Muscle of back (tissue), 11 donors: Measurements from ENCODE around the gene HOXA3. TPM values are rescaled to one million over a fixed set of nuclear protein-coding genes. Genes with fewer than 3 reads are reported as not detected.

ENCODE experiments used
- DNase-seq, 3 donors: peaks; one replicate each; pipeline versions ENCODE4 v3.0.0 to v3.0.0-alpha.2; 2013
- polyA plus RNA-seq, 10 donors: library from polyadenylated mRNA; unstranded; fragments of 120-200 nt; gene quantifications; one replicate each; pipeline ENCODE4 v1.2.1, GENCODE V29; 2013; ENCODE audit not compliant: insufficient read length in 10 of 10

HOXA3 gene
- polyA plus RNA-seq, 10 donors: 7.1 to 20.2 (median 13.8) TPM

DNA sequence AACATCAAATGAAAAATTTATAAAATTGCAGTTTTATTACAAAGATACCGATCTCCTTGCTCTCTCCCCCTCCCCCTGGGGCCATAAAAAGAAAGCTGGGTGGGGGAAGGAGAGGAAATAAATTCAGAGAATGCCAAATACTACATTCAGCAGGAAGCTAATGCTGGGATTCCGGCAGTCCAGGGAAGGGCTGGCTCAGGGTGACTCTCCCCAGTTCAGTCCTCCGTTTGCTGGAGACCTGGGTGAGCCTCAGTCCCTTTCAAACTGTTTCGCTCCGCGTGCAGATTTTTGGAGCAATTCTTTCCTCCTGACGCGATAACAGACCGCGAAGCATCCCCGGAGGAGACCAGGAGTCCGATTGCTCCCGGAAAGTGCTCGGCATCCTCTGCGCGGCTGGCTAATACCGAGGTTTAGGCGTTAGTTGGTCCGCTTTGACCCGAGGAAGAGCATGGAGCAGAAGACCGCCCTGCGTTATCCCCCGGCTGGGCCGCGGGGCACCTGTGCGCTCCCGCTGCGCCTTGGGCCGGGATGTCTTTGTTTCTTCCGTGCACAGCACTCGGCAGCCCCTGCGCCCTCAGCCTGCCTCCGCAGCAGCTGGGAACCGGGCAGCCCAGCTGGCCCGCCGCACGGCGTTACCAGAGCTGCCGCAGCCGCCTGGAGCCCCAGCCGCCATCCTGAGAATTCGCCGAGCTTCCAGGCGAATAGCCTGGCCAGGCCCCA is 46.0 kb downstream of the HOXA3 start:
- DNase-seq: peak in 2 of 3 donors; percentile 60 to 83

DNA sequence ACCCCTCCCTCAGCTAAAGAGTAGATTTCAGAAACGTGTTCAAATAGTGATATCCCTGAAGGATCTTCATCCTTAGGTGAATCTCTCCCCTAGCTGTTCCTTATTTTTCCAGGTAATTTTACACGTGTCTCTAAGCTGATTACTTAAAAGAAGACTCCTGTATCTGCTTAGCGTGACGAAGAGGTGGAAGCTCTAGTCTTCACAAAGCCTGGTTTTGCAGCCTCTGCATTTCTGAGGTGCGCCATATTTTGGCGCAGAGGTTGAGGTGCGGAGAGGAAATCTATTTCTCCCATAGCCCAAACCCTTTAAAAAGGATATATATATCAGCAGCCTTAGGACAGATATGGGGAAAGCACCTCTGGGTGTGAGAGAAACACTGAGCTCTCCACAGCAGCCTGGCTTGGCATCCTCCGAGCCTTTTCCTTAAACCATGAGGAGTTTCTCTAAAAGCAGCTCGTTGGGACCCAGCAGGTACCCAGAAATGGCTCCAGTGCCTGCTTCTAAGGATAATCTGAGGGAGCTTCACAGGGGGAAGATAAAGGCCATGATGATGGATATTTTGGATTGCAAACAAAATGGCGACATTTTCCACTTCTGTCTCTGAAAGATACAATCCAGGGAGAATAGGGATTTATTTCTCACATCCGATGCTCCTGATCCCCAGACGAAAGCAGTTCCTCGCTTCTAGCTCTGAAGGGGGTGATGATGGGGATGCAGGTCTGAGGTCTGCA is 46.9 kb downstream of the HOXA3 start:
- peak in 2 of 3 donors; percentile 45 to 47 for DNase-seq

DNA sequence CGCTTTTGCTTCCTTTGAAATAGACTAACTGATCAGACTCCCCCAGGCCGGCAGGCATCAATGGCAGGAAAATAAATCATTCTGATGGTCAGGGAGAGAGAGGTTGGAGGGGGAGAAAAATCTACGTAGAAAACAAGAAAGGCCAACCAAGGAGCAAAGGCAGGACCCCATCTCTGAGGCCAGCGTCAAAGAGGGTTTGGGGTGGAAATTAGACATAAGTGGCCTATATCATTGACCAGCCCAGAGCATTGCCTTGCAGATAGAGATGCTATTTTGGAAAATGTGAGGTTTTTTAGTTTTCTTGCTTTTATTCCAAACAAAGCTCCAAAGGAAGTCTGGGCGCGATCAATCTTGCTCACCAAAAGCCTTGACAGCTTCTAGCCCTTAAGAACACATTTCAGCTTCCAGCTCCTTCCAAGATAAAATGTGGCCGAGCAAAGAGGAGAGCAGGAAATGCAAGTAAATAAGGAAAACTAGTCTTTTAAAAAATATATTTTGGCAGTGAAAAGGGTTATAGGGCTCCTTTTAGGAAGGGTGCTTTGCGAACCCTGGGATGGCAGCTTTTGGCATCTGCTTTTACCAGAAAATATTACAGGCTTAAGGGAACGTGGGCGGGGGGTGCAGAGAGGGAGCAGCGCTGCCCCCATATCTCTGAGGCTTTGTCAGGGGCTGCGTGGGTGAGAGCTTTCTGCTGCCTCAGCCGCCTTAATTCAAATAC is 47.9 kb downstream of the HOXA3 start:
- peak in 2 of 3 donors; percentile 71 to 80 for DNase-seq

DNA sequence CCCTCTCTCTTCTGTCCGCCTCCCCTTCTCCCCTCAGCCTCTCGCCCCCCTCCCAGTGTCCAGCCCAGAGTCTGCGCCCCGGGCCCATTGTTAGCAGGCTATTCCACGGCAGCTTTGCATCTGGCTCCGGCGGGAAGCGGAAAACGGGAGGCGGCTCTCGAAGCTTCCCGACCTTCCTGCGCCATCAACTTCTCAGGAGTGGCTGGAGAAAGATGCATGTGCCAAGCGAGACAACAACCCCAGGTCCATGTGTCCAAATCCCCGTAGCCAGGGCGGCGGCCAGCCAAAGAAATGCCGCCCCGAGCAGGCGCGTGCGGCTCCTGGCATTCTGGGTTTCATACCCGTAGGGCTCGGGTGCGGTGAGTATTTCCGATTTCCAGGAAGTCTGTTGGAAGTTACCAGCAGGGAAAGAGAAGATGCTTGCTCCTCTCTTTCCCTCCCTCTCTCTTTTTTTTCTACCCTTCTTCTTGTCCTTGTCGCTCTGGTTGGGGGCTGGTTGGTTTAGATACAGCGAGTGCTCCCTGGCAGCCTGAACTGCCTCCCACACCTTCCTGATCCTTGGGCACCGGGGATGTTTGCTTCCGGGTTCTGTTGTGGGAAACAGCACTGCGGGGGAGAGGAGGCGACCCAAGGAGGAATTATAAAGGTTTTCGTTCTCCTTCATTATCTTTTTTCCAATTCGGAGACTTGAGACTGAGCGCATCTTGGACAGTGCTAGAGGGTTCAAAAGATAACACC is 48.7 kb downstream of the HOXA3 start:
- peak in 2 of 3 donors; percentile 45 to 65 for DNase-seq

DNA sequence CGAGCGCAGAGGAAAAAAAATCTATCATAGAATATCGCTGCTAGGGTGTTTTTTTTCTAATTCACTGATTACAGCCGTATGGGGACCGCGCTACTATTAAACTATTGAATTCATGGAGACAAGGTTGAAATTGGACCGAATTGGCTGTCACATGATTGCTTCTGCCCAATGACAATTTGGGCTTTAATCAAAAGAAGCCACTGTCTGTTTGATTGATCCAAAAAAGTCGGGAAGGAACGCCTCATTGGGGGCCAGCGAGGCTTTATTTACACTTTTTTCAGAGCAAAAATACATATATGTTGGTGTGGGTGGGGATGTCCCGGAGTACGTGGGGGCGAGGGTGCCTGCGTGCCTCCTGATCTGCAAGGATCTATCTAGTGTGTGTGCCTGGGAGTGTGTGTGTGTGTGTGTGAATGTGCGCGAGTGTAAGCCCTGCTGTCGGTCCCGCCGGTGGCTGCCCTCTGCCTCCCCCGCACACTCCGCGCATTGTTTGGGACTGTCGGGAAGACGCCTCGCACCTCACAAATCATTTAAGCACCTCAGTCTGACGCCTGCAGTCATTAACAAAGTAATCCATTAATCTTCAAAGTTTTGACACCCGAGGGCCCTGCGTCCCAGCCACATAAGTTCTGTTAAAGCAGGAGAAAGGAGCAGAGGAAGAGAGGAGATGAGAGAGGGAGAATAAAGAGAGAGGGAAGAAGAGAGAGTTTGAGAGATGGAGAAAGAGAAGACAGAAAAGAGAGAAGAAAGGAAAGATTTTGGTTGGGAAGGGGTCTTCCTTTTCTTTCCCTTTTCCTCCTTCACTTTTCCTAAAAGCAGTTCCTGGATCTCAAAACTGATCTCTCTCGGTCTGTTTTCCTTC is 49.6 kb downstream of the HOXA3 start, which contains the start of gene HOXA2:
Gene HOXA2 (minus strand): TSS at position 103 of the 862 bp plus-strand sequence. CDS start 183 bp downstream, outside the sequence.
- DNase-seq: peak in 2 of 3 donors; percentile 70 to 76

DNA sequence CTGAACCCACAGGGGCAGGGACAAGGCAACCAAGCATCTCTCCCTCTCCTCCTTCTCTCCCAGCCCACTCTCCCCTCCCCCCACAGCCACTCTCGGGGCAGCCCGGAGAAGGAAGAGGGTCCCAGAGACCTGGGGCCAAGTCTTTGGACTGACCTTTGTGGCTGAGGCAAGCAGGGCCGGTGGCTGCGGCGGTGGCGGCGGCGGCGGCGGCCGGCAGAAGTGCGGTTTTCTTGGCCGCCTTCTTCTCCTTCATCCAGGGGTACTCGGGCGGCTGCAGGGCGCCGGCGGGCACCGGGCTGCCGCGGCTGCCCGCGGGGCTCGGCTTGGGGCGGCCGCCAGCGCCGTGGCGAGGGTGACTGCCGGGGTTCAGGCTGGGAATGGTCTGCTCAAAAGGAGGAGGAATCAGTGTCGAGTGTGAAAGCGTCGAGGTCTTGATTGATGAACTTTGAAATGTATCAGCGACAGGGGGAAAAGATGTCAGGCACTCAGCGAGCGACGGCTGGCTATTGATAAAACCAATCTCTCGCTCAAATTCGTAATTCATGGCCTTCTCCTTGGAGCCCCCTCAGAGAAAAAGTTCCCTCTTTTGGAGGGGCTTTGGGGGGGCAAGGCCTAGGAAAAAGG is 50.3 kb downstream of the HOXA3 start:
- DNase-seq: peak in 1 of 3 donors; percentile 49

DNA sequence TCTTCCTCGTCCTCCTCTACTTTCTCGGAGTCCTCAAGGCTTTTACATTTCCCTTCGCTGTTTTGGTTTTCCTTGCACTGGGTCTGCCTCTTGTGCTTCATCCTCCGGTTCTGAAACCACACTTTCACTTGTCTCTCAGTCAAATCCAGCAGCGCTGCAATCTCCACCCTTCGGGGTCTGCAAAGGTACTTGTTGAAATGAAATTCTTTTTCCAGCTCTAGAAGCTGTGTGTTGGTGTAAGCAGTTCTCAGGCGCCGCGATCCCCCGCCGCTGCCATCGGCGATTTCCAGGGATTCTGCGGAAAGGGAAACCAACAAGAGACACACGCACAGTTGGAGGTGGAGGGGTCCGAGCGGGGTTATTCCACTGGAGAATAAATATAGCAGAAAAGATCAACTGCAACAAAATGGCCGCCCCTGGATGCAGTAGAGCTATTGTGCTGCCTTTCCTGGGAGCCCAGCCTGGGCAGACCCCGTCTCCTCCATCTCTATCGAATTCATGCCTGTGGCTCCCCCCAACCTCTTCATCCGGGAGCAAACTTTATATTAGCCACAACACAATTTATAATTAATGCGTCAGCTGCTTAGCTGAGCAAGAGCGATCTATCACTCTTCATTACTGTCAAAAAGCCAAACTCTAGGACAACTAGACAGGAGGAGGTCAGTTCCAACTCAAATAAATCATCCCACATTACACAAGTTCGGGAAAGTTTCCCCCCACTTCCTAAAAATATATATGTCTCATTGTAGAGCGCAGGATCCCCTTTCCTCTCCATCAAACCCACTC is 51.0 kb downstream of the HOXA3 start:
- peak in 2 of 3 donors; percentile 70 to 78 for DNase-seq

DNA sequence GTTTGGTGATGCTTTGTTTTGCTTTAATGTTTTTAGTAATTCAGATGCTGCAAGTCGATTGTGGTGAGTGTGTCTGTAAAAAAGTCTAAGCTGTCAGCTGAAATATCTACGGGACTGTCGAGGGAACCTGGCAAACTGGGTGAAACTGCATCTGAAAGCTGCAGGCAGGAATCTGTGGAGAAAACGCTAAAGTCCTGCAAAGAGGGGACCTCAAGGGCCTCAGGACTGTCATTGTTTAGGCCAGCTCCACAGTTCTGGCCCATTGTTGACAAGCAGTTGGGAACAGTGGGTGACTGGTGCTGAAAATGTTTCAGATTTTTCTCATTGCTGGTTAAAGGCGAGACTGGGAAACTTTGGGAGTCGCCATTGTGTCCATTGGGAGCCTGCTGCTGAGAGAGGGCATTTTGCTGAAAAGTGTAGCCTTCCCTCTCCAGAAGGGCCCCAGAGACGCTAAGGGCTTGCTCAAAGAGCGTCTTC is 51.7 kb downstream of the HOXA3 start:
- peak in 1 of 3 donors; percentile 63 for DNase-seq

DNA sequence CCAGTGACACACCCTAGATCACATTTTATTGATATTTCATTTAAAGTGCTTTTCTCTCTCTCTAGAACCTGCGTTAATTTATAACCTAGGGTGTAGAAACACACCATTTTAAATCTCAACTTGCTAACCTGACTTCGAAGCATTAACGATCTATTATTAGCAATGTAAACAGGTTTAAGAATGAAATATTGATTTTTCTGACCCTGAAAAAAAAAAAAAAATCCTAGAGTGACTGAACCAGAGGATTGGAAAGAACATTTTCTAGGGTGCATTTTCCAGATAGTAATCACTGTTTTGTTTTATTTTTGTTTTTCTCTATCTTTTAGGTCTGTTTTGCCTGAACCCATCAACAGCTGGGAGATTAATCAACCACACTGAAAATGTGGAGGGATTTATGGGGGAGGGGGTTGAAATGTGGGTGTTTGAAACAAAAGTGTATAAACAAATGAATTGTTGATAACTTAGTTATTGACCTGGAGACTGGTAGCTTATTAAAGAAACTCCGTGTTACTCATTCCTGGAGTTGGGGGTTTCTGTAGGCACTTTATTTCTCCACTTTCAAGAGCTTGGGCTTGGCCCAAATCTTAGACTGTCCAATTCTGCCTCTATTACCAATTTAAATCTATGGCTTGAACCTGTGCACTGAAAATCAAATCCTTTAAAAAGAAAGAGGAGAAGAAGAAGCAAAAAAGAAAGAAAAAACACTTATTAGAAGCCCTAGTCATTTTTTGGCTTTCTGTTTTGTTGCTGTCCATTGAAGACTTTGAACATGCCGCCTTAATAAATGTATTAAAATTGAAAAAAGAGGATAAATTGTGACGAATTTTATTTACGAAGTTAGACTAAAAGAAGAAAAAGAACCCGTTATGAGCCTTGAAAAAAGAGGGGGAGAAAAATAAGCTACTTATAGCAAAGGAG is 52.7 kb downstream of the HOXA3 start:
- DNase-seq: peak in 2 of 3 donors; percentile 38 to 39

DNA sequence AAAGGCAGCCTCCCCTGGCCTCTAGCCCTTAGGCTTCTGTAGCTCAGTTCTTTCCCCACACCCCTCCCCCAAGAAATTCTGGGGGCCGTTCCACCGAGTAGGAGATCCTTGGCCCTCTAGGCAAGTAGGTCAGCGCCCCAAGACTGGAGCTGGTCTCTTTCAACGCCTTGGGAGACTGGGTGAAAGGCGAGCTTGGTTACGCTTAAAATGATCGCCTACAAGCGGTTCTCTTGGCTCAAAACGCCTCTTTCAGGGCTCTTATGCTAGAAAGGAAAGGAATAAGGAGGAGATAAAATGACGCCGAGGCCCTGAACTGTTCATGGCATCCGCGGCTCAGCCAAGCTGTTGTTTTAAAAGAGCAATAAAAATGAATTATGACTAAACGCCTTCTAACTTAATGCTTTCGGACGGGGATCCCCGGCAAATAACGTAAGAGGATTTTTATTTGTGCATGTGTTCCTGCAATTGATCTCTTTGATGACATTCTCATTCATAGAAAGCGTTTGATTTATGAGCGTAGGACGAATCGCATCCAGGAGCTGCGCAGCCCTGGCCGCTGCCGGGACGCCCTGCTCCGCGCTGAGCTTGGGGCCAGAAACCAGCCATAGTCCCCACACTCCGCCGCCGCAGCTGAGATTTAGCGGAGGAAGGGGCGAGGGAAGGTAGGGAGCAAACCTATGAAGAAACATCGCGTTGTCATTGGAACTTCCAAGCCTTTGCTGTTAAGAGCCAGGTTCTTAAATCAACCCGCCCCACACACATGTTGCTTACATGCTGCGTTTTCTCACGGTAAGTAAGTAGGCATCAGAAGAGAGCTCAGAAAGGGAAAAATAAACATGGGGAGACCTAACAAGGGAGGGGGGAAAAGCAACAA is 53.6 kb downstream of the HOXA3 start:
- peak in 2 of 3 donors; percentile 84 to 92 for DNase-seq

DNA sequence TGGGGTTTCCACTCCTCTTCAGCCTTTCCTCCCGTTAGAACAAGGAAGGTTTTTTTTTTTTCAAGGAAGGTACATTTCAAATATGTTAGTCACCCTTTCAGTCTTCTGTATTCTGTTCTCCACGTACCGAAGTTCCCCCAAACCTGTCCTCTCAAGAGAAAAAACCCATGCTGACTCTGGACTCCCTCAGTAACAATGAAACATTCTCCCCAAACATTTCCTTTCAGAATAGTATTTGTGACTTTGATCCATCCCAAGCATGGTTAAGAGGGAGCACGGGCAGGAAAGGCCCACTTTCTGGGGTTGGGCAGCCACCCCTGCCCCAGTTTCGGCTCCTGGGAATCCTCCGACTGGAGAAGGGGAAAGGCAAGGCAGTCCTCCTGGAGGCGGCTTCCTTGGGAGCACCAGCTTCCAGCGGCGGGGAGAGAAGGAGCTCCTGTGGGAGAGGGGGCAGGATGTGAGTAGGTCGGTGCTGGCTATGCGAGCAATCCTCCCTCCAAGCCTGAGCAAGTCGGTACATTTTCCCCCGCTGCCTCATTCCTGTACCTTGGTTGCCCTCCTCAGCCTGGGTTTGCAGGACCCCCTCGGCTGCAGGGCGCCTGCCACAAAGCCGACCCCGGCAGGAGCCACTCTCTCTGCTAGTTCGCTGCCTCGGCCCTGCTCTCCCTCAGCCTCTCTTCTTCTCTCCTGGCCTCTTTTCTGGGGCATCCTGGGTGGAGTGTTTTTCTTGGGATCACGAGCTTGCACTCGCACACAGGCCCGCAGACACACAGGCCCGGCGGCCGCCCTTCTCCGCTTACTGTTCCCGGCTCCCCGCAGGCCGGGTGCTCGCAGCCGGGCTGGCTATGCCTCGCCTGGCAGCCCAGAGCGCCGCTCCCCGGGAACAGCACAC is 54.5 kb downstream of the HOXA3 start:
- DNase-seq: no peak

DNA sequence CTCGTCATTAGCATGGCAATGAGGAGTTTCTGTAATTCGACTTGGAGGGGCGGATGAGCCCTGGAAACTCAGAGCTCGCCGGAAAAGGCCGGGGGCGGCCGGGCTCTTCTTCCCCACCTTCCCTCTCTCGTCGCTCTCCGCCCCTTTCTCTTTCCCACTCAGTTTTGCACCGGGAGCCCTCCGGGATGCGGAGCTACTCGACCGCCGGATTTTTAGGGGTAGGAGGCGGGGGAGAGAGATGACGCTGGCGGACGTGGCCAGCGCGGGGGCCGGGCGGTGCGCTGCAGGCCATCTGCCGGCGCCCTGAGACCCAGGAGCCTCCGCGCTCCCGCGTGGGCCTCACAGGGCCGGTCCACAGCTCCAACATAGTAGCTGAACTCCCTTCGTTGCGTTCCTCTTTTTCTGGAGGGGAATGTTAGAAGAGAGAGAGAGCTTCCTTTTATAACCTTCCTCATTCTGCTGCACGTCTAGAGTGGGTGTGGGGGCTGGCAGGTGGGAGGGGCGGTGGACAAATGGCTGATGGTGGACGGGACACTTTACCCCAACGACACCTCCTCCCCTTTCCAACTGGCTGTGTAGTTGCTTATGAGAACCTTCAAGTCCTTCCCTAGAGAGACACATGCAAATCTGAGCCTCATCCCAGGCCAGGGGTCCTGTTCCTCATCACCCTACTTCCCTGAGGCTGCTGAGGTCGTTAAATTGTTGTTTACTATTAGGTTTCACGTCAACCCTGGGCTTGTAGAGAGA is 55.4 kb downstream of the HOXA3 start:
- peak; percentile 49 to 90 (median 79) for DNase-seq

DNA sequence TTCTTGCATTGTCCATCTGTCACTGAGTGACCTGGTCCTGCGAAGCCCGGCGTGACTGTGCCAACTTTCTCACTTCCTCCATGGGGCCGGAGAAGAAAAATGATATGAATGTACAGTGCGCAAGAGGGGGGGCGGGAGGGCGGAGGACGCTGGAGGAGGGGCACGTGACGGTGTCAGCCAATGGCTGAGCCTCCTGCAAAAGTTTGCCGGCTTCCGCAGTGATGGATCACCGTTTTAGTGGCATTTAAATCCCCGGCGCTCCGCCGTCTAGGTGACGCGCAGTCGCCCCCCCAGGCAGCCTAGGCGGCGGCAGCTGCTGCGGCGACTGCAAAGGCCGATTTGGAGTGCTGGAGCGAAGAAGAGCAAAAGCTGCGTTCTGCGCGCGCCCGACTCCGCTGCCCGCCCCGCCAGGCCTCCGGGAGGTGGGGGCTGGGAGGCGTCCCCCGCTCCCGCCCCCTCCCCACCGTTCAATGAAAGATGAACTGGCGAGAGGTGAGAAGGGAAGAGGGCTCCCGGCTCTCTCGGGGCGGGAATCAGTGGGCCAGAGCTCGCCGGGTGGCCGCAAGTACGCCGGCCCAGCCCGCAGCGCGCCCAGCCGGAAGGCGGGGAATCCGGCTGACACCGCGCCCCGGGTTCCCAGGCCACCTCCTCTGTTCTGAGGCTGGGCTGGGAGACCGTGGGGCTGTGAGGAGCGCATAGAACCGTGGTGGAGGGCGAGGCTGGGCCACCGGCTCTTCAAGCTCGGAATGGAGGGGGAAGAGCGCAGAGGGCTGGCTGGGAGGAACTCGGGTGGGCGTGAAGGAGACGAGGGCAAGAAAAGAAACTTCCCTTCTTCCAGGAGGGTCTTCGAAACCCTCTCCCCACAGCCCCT is 56.3 kb downstream of the HOXA3 start, which contains the start of gene HOXA1:
Gene HOXA1 (minus strand): TSS at position 104 of the 871 bp plus-strand sequence. CDS start 88 bp downstream, at position 16.
- DNase-seq: peak; percentile 87 to 93 (median 90)
